Panc1 (cell line): ENCODE measurements around the gene SP6.

Experiments
- POLR2AphosphoS5 ChIP-seq: IDR thresholded peaks from 2 replicates; pipeline ENCODE4 v1.6.1; 2012; ENCODE audit warnings: mild to moderate bottlenecking, low read depth, low read length, moderate library complexity
- TCF7L2 ChIP-seq: IDR thresholded peaks from 2 replicates; pipeline ENCODE4 v1.6.1; 2011; ENCODE audit warnings: mild to moderate bottlenecking, low read depth, low read length, inconsistent platforms
- TF ChIP-seq, protein P1 (sequence below): fragments of 450-650 bp; IDR thresholded peaks from 2 replicates; pipeline ENCODE4 v1.5.1; 2017; ENCODE audit warnings: mild to moderate bottlenecking
- TF ChIP-seq, protein P2 (sequence below), 2 experiments: IDR thresholded peaks; 2 replicates each; pipeline ENCODE4 v1.6.1; 2011 to 2012; ENCODE audit warnings: low read depth in 2 of 2, control low read depth in 1 of 2, low read length in 1 of 2, mild to moderate bottlenecking in 1 of 2, moderate library complexity in 1 of 2; ENCODE audit not compliant: insufficient read depth in 1 of 2

DNA sequence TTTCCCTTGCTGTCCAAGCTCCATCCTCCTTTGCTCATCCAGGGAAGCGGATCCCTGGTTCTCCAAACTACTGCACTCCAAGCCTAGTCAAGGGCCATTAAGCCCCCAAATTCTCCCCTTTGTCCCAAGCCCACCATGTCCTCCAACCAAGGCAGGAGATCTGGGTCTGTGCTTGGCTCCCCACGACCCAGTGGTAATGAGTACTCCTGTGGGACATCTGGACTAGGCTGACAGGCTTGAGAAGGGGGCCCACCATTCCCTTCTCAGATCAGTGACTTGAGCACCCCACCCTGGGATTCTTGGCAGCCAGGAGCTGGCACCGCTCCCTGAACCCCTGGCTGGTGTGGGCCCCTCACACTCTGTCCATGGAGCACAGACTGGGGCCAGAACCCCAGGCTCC is 46.5 kb downstream of the SP6 start:
- TF ChIP-seq, protein P1, sequence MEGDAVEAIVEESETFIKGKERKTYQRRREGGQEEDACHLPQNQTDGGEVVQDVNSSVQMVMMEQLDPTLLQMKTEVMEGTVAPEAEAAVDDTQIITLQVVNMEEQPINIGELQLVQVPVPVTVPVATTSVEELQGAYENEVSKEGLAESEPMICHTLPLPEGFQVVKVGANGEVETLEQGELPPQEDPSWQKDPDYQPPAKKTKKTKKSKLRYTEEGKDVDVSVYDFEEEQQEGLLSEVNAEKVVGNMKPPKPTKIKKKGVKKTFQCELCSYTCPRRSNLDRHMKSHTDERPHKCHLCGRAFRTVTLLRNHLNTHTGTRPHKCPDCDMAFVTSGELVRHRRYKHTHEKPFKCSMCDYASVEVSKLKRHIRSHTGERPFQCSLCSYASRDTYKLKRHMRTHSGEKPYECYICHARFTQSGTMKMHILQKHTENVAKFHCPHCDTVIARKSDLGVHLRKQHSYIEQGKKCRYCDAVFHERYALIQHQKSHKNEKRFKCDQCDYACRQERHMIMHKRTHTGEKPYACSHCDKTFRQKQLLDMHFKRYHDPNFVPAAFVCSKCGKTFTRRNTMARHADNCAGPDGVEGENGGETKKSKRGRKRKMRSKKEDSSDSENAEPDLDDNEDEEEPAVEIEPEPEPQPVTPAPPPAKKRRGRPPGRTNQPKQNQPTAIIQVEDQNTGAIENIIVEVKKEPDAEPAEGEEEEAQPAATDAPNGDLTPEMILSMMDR: no peak
- TF ChIP-seq, protein P2, sequence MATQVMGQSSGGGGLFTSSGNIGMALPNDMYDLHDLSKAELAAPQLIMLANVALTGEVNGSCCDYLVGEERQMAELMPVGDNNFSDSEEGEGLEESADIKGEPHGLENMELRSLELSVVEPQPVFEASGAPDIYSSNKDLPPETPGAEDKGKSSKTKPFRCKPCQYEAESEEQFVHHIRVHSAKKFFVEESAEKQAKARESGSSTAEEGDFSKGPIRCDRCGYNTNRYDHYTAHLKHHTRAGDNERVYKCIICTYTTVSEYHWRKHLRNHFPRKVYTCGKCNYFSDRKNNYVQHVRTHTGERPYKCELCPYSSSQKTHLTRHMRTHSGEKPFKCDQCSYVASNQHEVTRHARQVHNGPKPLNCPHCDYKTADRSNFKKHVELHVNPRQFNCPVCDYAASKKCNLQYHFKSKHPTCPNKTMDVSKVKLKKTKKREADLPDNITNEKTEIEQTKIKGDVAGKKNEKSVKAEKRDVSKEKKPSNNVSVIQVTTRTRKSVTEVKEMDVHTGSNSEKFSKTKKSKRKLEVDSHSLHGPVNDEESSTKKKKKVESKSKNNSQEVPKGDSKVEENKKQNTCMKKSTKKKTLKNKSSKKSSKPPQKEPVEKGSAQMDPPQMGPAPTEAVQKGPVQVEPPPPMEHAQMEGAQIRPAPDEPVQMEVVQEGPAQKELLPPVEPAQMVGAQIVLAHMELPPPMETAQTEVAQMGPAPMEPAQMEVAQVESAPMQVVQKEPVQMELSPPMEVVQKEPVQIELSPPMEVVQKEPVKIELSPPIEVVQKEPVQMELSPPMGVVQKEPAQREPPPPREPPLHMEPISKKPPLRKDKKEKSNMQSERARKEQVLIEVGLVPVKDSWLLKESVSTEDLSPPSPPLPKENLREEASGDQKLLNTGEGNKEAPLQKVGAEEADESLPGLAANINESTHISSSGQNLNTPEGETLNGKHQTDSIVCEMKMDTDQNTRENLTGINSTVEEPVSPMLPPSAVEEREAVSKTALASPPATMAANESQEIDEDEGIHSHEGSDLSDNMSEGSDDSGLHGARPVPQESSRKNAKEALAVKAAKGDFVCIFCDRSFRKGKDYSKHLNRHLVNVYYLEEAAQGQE (IDR thresholded peaks at IDR 0.05; ENCODE audit: insufficient read depth in 1 of 2, low read depth in 2 of 2, low read length in 1 of 2): no peak
- TF ChIP-seq POLR2AphosphoS5 (no peak), TCF7L2 (no peak)
